ENCODE measurements around the gene TCF19. TPM values are rescaled to one million over a fixed set of nuclear protein-coding genes. Genes with fewer than 3 reads are reported as not detected.
"Not testable (repeated sequence)": the region's sequence is repeated elsewhere in the genome, so short reads cannot be mapped to it uniquely, and the experiment has no call there.

The TCF19 gene
- total and polyA plus RNA-seq, 9 donors, result 3.9 to 9.9 (median 7.1) TPM

GRCh38 chr6:31165986-31166385 lies 7.6 kb downstream of the TCF19 start:
- H3K27me3 ChIP-seq, result no peaks in the 10 kb centered on the region
- H3K9me3 ChIP-seq, result no peaks in the 10 kb centered on the region
- H3K36me3 ChIP-seq, result no peaks in the 10 kb centered on the region
- H3K4me3 ChIP-seq, result no peak overlapping the region
- H3K4me1 ChIP-seq (ENCODE audit: insufficient read depth), result no peaks in the 10 kb centered on the region
- WGBS, 3 donors, result 66 to 74% (median 70%) methylated on average over 5 of the region's 5 CpGs
- TF ChIP-seq EP300 (IDR thresholded peaks at IDR 0.05), result no peak
- TF ChIP-seq, protein P1, sequence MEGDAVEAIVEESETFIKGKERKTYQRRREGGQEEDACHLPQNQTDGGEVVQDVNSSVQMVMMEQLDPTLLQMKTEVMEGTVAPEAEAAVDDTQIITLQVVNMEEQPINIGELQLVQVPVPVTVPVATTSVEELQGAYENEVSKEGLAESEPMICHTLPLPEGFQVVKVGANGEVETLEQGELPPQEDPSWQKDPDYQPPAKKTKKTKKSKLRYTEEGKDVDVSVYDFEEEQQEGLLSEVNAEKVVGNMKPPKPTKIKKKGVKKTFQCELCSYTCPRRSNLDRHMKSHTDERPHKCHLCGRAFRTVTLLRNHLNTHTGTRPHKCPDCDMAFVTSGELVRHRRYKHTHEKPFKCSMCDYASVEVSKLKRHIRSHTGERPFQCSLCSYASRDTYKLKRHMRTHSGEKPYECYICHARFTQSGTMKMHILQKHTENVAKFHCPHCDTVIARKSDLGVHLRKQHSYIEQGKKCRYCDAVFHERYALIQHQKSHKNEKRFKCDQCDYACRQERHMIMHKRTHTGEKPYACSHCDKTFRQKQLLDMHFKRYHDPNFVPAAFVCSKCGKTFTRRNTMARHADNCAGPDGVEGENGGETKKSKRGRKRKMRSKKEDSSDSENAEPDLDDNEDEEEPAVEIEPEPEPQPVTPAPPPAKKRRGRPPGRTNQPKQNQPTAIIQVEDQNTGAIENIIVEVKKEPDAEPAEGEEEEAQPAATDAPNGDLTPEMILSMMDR (IDR thresholded peaks at IDR 0.05), result no peak
- TF ChIP-seq POLR2A (IDR thresholded peaks at IDR 0.05), result no peak
- DNase-seq, result no peak
- H3K27ac ChIP-seq, result no peak overlapping the region
- intact Hi-C loops (cut with DNase I), result no loop called here

- 61 to 73% (median 65%) methylated on average over 3 of the region's 3 CpGs for WGBS, 3 donors
- no peaks in the 10 kb centered on the region for H3K27me3 ChIP-seq
- TF ChIP-seq, protein P1 (IDR thresholded peaks at IDR 0.05), result no peak
- TF ChIP-seq EP300 (IDR thresholded peaks at IDR 0.05) (no peak), POLR2A (IDR thresholded peaks at IDR 0.05) (no peak)
- H3K27ac ChIP-seq, result no peak overlapping the region
- no peaks in the 10 kb centered on the region for H3K4me1 ChIP-seq (ENCODE audit: insufficient read depth)
- H3K4me3 ChIP-seq, result no peak overlapping the region
- no peaks in the 10 kb centered on the region for H3K36me3 ChIP-seq
- intact Hi-C loops (cut with DNase I), result no loop called here
- DNase-seq, result no peak
- no peaks in the 10 kb centered on the region for H3K9me3 ChIP-seq
Observed at GRCh38 chr6:31168606-31169005, 10.2 kb downstream of the TCF19 start.

GRCh38 chr6:31169123-31169857 lies 10.9 kb downstream of the TCF19 start:
- intact Hi-C loops (cut with DNase I), result no loop called here
- 69 to 76% (median 75%) methylated on average over 10 of the region's 10 CpGs for WGBS, 3 donors
- no peak for DNase-seq
- H3K36me3 ChIP-seq, result no peaks in the 10 kb centered on the region
- H3K27me3 ChIP-seq, result no peaks in the 10 kb centered on the region
- H3K4me3 ChIP-seq, result no peak overlapping the region
- TF ChIP-seq EP300 (IDR thresholded peaks at IDR 0.05), result no peak
- TF ChIP-seq, protein P1 (IDR thresholded peaks at IDR 0.05), result no peak
- TF ChIP-seq POLR2A (IDR thresholded peaks at IDR 0.05), result no peak
- H3K27ac ChIP-seq, result no peak overlapping the region
- no peaks in the 10 kb centered on the region for H3K9me3 ChIP-seq
- no peaks in the 10 kb centered on the region for H3K4me1 ChIP-seq (ENCODE audit: insufficient read depth)

DNA sequence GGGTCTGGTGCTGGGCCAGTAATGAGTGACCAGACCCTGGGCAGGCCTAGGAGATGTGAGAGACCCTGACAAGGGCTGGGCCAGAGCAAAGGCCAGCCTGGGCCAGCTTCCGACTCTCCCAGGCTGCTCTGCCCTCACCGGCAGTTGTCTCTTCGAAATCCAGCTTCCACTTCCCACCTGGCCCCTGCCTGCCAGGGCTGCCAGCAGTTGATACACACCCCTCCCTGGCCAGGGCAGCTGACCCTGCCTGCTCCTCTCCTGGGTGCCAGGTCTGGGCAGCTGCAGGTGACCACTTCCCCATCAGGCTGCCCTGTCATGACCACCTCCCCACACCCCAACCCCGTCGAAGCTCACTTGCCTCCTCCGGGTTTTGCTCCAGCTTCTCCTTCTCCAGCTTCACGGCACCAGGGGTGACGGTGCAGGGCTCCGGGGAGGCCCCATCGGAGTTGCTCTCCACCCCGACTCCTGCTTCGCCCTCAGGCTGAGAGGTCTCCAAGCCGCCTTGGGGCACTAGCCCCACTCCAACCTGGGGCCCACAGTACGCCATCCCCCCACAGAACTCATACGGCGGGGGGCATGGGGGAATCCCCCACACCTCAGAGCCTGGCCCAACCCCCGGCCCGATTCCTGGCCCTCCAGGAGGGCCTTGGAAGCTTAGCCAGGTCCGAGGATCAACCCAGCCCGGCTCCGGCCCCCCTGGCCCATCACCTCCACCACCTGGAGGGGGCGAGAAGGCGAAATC lies 11.6 kb downstream of the TCF19 start:
- 52 to 55% (median 54%) methylated on average over 17 to 23 of the region's 23 CpGs for WGBS, 3 donors
- H3K4me3 ChIP-seq; H3K9me3 ChIP-seq; intact Hi-C loops (cut with DNase I); H3K27ac ChIP-seq; H3K27me3 ChIP-seq; H3K4me1 ChIP-seq (ENCODE audit: insufficient read depth); DNase-seq; H3K36me3 ChIP-seq: not testable (repeated sequence)

GRCh38 chr6:31170600-31170881 lies 12.2 kb downstream of the TCF19 start, which contains the start of gene POU5F1:
TSS of gene POU5F1 (minus strand) at chr6:31170682. CDS start at chr6:31170620, 62 bp downstream.
- Histone ChIP-seq H3K27ac (no peak within 1 kb of the TSS), H3K4me1 (ENCODE audit: insufficient read depth) (no peaks in the 10 kb centered on the region), H3K4me3 (no peak within 1 kb of the TSS), H3K36me3 (no peaks in the 10 kb centered on the region), H3K27me3 (no peaks in the 10 kb centered on the region), H3K9me3 (no peaks in the 10 kb centered on the region)
- no peak for DNase-seq
- TF ChIP-seq, protein P1 (IDR thresholded peaks at IDR 0.05), result no peak
- no peak for TF ChIP-seq EP300 (IDR thresholded peaks at IDR 0.05)
- WGBS, 3 donors, result 45 to 51% (median 50%) methylated on average over 9 of the region's 9 CpGs
- intact Hi-C loops (cut with DNase I), result no loop called here

All from ovary (tissue), 9 donors.